GM18519 (cell line): ENCODE data around the gene GRK3.

Experiments used
- ATAC-seq: cut with Tn5 transposase; IDR thresholded peaks from one replicate; pipeline ENCODE4 v1.9.1; 2021; ENCODE audit warnings: mild to moderate bottlenecking, moderate library complexity; ENCODE audit not compliant: unreplicated experiment, low FRiP score

Gene GRK3

GRCh38 chr22:25655371-25655935 is 91.0 kb downstream of the GRK3 start:
- no peak for ATAC-seq

GRCh38 chr22:25656724-25657123 is 92.2 kb downstream of the GRK3 start:
- ATAC-seq, result peak; percentile 51

GRCh38 chr22:25658633-25659032 is 94.2 kb downstream of the GRK3 start:
- no peak for ATAC-seq

GRCh38 chr22:25659413-25659812 is 94.9 kb downstream of the GRK3 start:
- ATAC-seq, result no peak

- ATAC-seq, result no peak
Measured at GRCh38 chr22:25660336-25660735, 95.9 kb downstream of the GRK3 start.

- ATAC-seq, result no peak
Measured at GRCh38 chr22:25661073-25661472, 96.6 kb downstream of the GRK3 start.

DNA sequence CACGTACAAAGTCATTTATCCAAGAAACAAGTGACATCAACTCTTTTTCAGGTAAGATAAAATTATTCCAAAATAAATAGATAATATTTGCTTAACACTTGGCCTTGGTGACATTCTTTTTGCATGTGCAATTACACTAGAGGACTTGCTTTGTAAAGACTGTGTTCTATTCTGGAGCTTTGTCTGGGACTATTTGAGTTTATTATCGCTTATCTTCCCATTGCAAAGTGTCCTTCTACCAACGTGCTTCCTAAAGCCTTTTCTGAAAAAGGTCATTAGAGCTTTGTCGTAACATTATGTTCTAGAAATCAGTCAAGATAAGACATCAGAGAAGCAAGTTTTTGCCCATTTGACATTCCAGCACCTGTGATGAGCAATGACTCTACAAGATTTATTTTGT is 99.2 kb downstream of the GRK3 start:
- no peak for ATAC-seq

- no peak for ATAC-seq
Measured at GRCh38 chr22:25666308-25666707, 101.8 kb downstream of the GRK3 start.

DNA sequence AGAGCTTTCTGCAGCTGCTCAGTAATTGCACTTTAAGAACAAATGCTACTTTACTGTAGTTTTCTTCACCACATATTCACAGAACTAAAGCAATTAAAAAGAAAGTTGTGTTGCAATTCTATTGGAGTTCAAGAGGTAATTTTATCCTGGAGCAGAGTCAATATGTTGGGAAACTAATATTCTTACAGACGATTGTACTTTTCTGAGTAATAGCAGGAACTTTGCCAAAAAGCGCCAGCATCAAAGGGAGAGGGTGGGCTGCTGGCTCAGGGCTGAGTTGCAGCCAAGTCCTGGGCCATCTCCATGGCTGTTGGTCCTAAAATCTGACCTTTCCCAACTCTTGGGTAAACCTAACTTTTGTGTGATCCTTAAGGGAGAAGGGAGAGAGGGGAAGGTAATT is 104.0 kb downstream of the GRK3 start:
- no peak for ATAC-seq

DNA sequence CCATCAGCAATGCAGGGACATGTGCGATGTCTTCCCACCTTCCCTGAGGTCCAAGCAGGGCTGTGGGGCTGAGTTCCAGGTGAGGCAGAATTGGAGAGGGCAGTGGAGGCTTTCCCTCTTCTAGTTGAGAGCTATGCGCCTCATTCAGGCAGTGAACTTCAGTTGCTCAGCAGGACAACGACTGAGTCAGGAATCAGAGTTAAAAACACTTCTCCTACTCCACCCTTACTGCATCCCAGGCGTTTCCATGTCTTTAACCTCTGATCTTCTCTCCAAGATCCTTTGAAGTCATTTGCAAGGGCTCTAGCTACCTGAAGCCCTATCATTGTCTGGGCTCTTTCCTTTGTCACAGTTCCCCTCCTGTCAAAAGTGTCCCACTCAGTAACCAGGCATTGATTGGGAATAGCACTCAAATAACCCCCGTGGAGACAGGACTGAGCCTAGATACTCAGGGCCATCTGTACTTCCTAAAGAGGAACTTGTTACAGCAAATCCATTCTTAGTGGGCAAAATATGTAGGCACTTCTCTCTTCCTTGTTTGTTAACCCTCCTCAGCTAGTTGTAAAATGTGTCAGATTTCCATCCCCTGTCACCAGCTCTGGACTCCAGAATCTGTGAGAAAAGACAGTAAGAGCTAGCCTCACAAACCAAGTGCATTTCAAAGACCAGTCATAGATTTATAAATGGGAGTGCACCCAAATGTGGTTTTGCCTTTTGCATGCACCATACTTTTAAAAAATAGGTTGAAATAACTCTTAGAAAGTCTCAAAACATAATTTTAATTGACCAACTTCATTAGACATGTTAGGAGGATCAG is 105.0 kb downstream of the GRK3 start:
- no peak for ATAC-seq

DNA sequence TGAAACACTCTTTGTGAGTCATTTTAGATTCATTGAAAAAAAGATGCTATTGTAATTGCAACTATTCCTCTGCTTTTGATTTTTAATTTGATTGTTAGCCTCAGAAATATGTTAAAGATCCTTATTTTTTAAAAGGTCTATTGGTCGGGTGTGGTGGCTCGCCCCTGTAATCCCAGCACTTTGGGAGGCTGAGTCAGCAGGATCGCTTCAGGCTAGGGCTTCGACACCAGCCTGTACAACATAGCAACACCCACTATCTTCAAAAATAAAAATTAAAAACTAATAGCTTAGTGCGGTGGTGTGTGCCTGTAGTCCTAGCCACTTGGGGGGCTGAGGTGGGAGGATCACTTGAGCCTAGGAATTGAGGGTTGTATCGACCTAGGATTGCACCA is 105.6 kb downstream of the GRK3 start:
- no peak for ATAC-seq

DNA sequence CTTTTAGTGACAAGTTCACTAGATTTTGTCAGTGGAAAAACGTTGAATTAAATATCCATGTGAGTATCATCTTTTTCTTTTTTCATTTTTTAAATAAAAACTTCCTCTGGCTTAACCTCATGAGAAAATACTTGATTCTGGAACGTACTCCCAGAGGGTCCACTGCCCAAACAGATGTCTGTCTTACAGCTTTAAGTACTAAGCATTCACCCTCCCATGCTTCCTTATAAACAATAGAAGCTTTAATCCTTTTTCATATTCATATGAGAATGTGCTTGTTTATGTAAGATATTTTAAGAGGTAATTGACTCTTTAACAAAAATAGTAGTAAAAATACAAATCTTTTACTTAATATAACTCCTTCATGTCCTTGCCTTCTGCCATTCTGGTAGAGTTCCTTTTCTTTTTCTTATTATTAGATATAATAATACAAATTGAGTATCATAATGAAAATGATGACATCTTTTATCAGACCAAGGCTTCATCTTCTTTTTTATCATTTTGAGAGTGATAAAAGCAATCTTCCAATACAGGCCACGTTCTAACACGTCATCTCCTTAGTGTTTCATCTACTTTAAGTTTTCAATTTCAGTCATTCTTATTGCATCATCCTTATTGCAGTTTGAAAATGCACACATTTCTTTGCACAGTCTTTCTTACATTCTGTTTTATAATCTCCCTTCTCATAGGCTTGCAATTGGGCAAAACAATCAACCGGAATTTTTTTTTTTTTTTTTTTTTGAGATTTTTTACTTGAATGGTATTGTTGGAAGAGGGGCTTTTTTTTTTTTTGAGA is 108.0 kb downstream of the GRK3 start:
- no peak for ATAC-seq

DNA sequence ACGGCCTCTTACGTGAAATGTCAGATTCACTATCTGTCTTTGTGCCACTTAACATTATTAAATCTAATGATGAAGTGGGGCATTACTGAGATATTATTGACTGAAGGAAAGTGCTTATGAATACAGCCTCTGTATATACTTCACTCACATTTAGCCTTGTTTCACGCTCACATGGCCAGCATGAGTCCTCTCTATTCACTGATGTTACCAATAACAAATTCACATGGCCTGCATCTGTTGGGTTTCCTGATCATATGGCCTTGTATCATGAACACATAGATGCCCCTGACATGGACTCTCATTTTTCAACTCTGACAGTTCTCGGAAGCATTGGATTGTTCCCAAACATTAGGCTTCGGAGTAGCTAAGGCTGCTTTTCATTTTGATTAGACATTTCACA is 109.2 kb downstream of the GRK3 start:
- no peak for ATAC-seq

GRCh38 chr22:25677631-25678030 is 113.2 kb downstream of the GRK3 start:
- ATAC-seq, result no peak

DNA sequence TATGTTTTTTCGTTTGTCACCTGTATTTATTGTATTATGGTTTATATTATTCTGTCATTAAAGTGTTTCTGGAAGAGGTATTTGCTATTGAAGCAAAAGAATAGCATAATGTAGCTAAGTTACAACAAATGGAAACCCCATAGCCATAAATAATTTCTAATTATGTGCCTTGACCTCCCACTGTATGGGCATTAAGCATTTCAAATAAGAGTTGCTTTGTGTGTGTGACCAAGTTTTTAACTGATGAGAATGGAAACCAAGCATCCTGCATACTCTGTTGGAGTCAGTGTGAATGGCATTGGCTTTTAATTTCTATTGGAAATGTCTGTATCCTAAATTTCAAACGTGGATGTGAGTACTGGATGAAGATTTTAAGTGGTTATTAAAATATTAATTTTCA is 115.6 kb downstream of the GRK3 start:
- no peak for ATAC-seq

DNA sequence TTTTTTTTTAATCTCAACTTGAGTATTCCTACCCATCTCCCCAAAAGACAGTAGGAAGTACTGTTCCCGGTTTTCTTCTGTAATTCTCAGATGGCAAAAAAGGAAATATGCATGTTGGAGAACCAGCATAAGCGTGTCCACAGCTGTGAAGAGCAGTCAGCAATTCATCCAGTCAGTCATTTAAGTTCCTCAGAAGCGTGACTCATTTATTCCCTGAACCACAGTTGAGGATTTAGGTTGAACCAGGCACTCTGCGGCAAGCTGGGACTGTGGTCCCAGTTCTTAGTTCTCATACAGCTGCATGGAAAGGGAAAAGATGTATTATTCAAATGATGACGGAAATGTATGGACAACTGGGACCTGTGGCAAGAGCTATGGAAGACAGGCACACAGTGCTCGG is 116.5 kb downstream of the GRK3 start:
- no peak for ATAC-seq

DNA sequence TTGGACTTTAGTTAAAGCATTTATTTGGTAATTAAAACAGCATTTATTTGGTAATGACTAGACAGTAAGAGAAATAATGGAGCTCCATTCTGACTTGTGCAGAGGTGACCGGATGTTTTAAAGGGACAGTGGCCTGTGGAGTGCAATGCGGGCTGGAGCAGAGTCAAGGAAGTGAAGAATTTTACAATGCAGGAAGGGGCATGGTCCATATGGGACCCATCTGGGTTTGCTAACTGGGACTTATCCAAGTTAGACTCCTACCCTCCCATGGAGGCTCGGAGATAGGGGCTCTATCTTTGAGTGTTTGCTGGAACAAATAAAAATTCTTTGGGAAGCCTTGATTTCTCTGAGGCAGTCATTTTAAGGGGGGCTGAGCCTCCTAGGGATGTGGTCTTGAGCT is 117.6 kb downstream of the GRK3 start:
- no peak for ATAC-seq

DNA sequence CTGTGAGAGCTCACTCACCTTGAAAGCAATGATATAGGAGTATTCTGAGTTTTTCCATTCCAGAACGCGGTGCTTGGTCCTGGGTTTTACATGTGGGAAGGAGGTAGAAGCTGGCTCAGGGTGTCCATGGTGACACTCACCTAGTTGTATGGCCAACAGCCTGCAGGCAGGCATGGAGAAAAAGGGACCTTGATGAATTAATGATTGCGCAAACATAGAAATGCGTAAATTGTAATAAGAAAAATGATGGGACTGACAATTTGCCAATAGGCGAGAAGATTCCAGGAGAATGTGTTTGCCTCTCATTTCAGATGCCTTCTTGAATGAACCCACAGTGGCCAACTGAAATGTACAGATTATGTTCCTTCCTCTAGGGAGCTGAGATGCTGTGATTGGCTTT is 124.2 kb downstream of the GRK3 start:
- ATAC-seq, result no peak

DNA sequence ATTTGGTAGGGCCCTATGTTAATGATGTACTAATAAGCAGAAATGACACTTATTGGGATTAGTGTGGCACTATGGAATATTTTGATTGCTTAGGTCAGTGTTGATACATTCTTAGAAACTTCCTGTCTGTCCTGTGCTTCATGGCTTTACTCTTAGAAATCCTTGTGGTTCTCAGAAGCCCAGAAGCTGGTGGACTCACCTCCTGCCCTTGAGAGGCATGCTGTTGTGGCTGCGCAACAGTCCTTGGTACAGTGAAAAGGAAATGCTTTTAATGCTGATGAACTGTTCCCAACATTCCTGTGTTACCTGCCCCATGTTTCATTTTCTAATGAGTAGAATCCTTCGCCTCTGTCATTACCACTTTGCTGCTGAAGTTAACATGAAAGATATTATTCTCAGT is 125.2 kb downstream of the GRK3 start:
- ATAC-seq, result no peak

DNA sequence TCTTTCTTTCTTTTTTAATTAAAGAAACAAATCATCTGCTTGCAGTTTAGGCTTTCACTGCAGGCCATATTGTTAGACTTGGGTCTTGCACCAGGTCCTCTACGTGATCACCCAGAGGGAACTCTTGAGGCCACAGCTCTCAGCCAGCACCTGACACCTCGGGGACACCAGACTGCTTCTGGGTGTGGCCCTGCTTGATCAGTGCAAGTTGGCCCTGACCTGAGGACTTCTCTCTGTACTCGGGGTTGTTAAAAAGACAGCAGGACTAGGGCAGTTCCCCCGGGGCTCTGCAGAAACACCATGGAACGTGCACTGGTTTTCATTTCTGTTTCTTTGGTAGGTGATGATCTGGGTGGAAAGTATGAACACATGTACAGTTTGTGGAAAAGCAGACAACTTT is 126.3 kb downstream of the GRK3 start:
- no peak for ATAC-seq

GRCh38 chr22:25692397-25693267 is 128.2 kb downstream of the GRK3 start:
- no peak for ATAC-seq
